ENCODE results near the gene NTM.

The NTM gene

GRCh38 chr11:131662317-131662972 is 292.0 kb downstream of the NTM start:
- H3K79me2 ChIP-seq (ENCODE audit: control insufficient read depth, low read length) = no peaks in the 10 kb centered on the region
- H4K20me1 ChIP-seq (ENCODE audit: control insufficient read depth, insufficient read depth, low read depth, low read length) = no peaks in the 10 kb centered on the region
- no peak overlapping the region for H3K4me3 ChIP-seq (ENCODE audit: low read length)
- H3K36me3 ChIP-seq (ENCODE audit: control insufficient read depth, low read length) = no peaks in the 10 kb centered on the region
- H3K4me2 ChIP-seq (ENCODE audit: low read length) = no peak overlapping the region
- no peaks in the 10 kb centered on the region for H3F3A ChIP-seq (ENCODE audit: control insufficient read depth, insufficient read depth)
- TF ChIP-seq EZH2phosphoT487 (IDR thresholded peaks at IDR 0.05; ENCODE audit: borderline replicate concordance, low read length) = no peak
- TF ChIP-seq CTCF (IDR thresholded peaks at IDR 0.05; ENCODE audit: low read depth, low read length, poor library complexity, severe bottlenecking) = no peak
- H3K9me2 ChIP-seq (replicated peaks; ENCODE audit: control insufficient read depth, low read length) = no peaks in the 10 kb centered on the region
- H3K27ac ChIP-seq (ENCODE audit: low read depth, low read length) = no peak overlapping the region
- H3K9me3 ChIP-seq (ENCODE audit: control insufficient read depth, insufficient read depth, low read length) = no peaks in the 10 kb centered on the region
- H3K27me3 ChIP-seq (ENCODE audit: control insufficient read depth, low read length) = no peaks in the 10 kb centered on the region
- no peaks in the 10 kb centered on the region for H3K4me1 ChIP-seq (ENCODE audit: control insufficient read depth, low read length)

GRCh38 chr11:131662993-131663392 is 292.6 kb downstream of the NTM start:
- Histone ChIP-seq H3K9me2 (replicated peaks; ENCODE audit: control insufficient read depth, low read length) (no peaks in the 10 kb centered on the region), H3F3A (ENCODE audit: control insufficient read depth, insufficient read depth) (no peaks in the 10 kb centered on the region), H3K27me3 (ENCODE audit: control insufficient read depth, low read length) (no peaks in the 10 kb centered on the region), H3K4me1 (ENCODE audit: control insufficient read depth, low read length) (no peaks in the 10 kb centered on the region), H3K9me3 (ENCODE audit: control insufficient read depth, insufficient read depth, low read length) (no peaks in the 10 kb centered on the region), H4K20me1 (ENCODE audit: control insufficient read depth, insufficient read depth, low read depth, low read length) (no peaks in the 10 kb centered on the region), H3K4me3 (ENCODE audit: low read length) (no peak overlapping the region), H3K79me2 (ENCODE audit: control insufficient read depth, low read length) (no peaks in the 10 kb centered on the region), H3K27ac (ENCODE audit: low read depth, low read length) (no peak overlapping the region), H3K36me3 (ENCODE audit: control insufficient read depth, low read length) (no peaks in the 10 kb centered on the region), H3K4me2 (ENCODE audit: low read length) (no peak overlapping the region)
- no peak for TF ChIP-seq EZH2phosphoT487 (IDR thresholded peaks at IDR 0.05; ENCODE audit: borderline replicate concordance, low read length)
- TF ChIP-seq CTCF (IDR thresholded peaks at IDR 0.05; ENCODE audit: low read depth, low read length, poor library complexity, severe bottlenecking) = no peak

- H3K4me2 ChIP-seq (ENCODE audit: low read length) = no peak overlapping the region
- H3K27me3 ChIP-seq (ENCODE audit: control insufficient read depth, low read length) = no peaks in the 10 kb centered on the region
- no peaks in the 10 kb centered on the region for H3F3A ChIP-seq (ENCODE audit: control insufficient read depth, insufficient read depth)
- H3K9me2 ChIP-seq (replicated peaks; ENCODE audit: control insufficient read depth, low read length) = no peaks in the 10 kb centered on the region
- no peak overlapping the region for H3K27ac ChIP-seq (ENCODE audit: low read depth, low read length)
- TF ChIP-seq EZH2phosphoT487 (IDR thresholded peaks at IDR 0.05; ENCODE audit: borderline replicate concordance, low read length) (no peak), CTCF (IDR thresholded peaks at IDR 0.05; ENCODE audit: low read depth, low read length, poor library complexity, severe bottlenecking) (no peak)
- H3K36me3 ChIP-seq (ENCODE audit: control insufficient read depth, low read length) = no peaks in the 10 kb centered on the region
- H3K4me3 ChIP-seq (ENCODE audit: low read length) = no peak overlapping the region
- no peaks in the 10 kb centered on the region for H3K79me2 ChIP-seq (ENCODE audit: control insufficient read depth, low read length)
- no peaks in the 10 kb centered on the region for H4K20me1 ChIP-seq (ENCODE audit: control insufficient read depth, insufficient read depth, low read depth, low read length)
- no peaks in the 10 kb centered on the region for H3K9me3 ChIP-seq (ENCODE audit: control insufficient read depth, insufficient read depth, low read length)
- 0 out of 2 replicates have a peak, but pooled peaks cover 1% of the 10 kb centered on the region for H3K4me1 ChIP-seq (ENCODE audit: control insufficient read depth, low read length)
Observed at GRCh38 chr11:131663405-131664200, 293.2 kb downstream of the NTM start.
